Parathyroid adenoma (tissue), 2 donors: ENCODE results near the gene P2RX1.

Experiments used
- H2AFZ ChIP-seq: fragments of 300-600 bp; sonication (generic); one replicate; pipeline ENCODE4 v1.7.0; 2017; ENCODE audit warnings: antibody characterized with exemption, mild to moderate bottlenecking
- H3K27ac ChIP-seq: fragments of 300-600 bp; sonication (generic); one replicate; pipeline ENCODE4 v1.7.0; 2017
- H3K27me3 ChIP-seq: fragments of 300-600 bp; sonication (generic); one replicate; pipeline ENCODE4 v1.7.0; 2017; ENCODE audit warnings: low read length; ENCODE audit not compliant: control insufficient read depth, insufficient read depth
- H3K36me3 ChIP-seq: fragments of 300-600 bp; sonication (generic); one replicate; pipeline ENCODE4 v1.7.0; 2017; ENCODE audit warnings: low read length; ENCODE audit not compliant: control insufficient read depth, insufficient read depth
- H3K4me1 ChIP-seq: fragments of 300-600 bp; sonication (generic); one replicate; pipeline ENCODE4 v1.7.0; 2017; ENCODE audit warnings: control low read depth
- H3K4me2 ChIP-seq: fragments of 300-600 bp; sonication (generic); one replicate; pipeline ENCODE4 v1.7.0; 2017; ENCODE audit warnings: low read length
- H3K4me3 ChIP-seq: fragments of 300-600 bp; sonication (generic); one replicate; pipeline ENCODE4 v1.7.0; 2017; ENCODE audit warnings: low read depth, low read length
- H3K79me2 ChIP-seq: fragments of 300-600 bp; sonication (generic); one replicate; pipeline ENCODE4 v1.7.0; 2017; ENCODE audit warnings: control low read depth
- H3K9ac ChIP-seq: fragments of 300-600 bp; sonication (generic); one replicate; pipeline ENCODE4 v1.7.0; 2017; ENCODE audit warnings: mild to moderate bottlenecking
- H3K9me3 ChIP-seq: fragments of 300-600 bp; sonication (generic); one replicate; pipeline ENCODE4 v1.7.0; 2017; ENCODE audit warnings: low read length; ENCODE audit not compliant: control insufficient read depth
- CTCF ChIP-seq: fragments of 300-600 bp; sonication (generic); IDR thresholded peaks from one replicate; pipeline ENCODE4 v1.7.0; 2017; ENCODE audit warnings: antibody characterized with exemption, mild to moderate bottlenecking
- donor health status: primary hyperparathyroidism.

P2RX1 gene

GRCh38 chr17:3851461-3852100, 64.7 kb downstream of the P2RX1 start:
- no peaks in the 10 kb centered on the region for H3K4me1 ChIP-seq
- no peaks in the 10 kb centered on the region for H3K27me3 ChIP-seq
- TF ChIP-seq CTCF, result no peak
- H3K4me3 ChIP-seq, result no peak overlapping the region
- H3K4me2 ChIP-seq, result no peak overlapping the region
- H3K9me3 ChIP-seq, result no peaks in the 10 kb centered on the region
- H3K79me2 ChIP-seq, result no peaks in the 10 kb centered on the region
- H3K9ac ChIP-seq, result no peak overlapping the region
- no peaks in the 10 kb centered on the region for H3K36me3 ChIP-seq
- H2AFZ ChIP-seq, result no peak overlapping the region
- no peak overlapping the region for H3K27ac ChIP-seq

- H3K4me3 ChIP-seq, result no peak overlapping the region
- no peak overlapping the region for H2AFZ ChIP-seq
- H3K27me3 ChIP-seq, result no peaks in the 10 kb centered on the region
- peaks cover 9% of the 10 kb centered on the region for H3K79me2 ChIP-seq
- H3K36me3 ChIP-seq, result no peaks in the 10 kb centered on the region
- H3K4me1 ChIP-seq, result no peaks in the 10 kb centered on the region
- TF ChIP-seq CTCF, result no peak
- H3K27ac ChIP-seq, result no peak overlapping the region
- no peak overlapping the region for H3K4me2 ChIP-seq
- H3K9me3 ChIP-seq, result no peaks in the 10 kb centered on the region
- H3K9ac ChIP-seq, result no peak overlapping the region
Measured at GRCh38 chr17:3848229-3848835, 67.9 kb downstream of the P2RX1 start.

- Histone ChIP-seq H3K4me3 (no peak overlapping the region), H3K4me2 (no peak overlapping the region), H3K4me1 (no peaks in the 10 kb centered on the region), H3K27ac (no peak overlapping the region), H3K9me3 (no peaks in the 10 kb centered on the region), H3K79me2 (peaks cover 10% of the 10 kb centered on the region), H3K36me3 (no peaks in the 10 kb centered on the region), H3K27me3 (no peaks in the 10 kb centered on the region), H3K9ac (no peak overlapping the region), H2AFZ (no peak overlapping the region)
- no peak for TF ChIP-seq CTCF
Measured at GRCh38 chr17:3847165-3847670, 69.0 kb downstream of the P2RX1 start.
